Activated CD4-positive, alpha-beta T cell treated with anti-CD3 and anti-CD28 coated beads, Interleukin-2, Interleukin-6, amounts not matched to agents 100 ng/mL and 50 ng/mL, durations not matched to agents 16 hours and 8 hours (primary cell): Measurements from ENCODE around the gene CAMSAP1.
A peak's percentile ranks its signal among the peaks of the same experiment; 100 is the strongest.

Experiments used
- DNase-seq: peaks from one replicate; pipeline ENCODE4 v3.0.0-alpha.2; 2020

Gene CAMSAP1

GRCh38 chr9:135788576-135789300 lies 118.6 kb downstream of the CAMSAP1 start:
- no peak for DNase-seq

GRCh38 chr9:135787776-135788575 lies 119.4 kb downstream of the CAMSAP1 start:
- DNase-seq, result no peak

DNA sequence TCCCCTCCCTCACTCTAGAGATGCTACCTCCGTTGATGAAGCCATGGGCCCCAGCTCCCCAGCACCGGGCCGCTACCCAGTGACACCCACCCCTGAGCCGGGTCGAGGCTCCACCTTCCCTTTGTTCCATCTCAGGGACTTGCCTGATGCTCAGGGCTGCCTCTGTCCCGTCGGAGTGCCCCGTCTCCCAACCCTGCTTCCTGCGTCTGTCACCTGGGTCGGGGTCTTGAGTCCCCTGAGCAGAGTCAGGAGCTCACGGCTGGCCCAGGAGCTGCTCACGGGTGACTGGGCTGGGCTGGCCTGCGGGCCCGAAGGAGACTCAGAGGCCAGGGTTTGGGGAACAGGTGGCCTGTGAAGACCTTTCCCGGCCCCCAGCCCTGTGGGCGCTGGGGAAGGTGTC lies 120.0 kb downstream of the CAMSAP1 start:
- DNase-seq, result no peak

DNA sequence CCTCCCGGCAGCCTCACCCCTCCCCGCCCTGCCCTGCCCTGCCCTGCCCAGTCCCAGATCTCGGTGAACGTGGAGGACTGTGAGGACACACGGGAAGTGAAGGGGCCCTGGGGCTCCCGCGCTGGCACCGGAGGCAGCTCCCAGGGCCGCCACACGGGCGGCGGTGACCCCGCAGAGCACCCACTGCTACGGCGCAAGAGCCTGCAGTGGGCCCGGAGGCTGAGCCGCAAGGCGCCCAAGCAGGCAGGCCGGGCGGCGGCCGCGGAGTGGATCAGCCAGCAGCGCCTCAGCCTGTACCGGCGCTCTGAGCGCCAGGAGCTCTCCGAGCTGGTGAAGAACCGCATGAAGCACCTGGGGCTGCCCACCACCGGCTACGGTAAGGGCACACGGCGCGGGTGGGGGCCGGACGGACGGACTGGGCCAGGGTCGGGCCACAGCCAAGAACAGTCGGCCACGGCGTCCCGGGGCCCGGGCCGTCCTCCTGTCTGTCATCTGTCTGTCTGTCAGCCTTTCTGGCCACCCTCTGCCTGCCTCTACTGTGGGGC lies 121.1 kb downstream of the CAMSAP1 start:
- no peak for DNase-seq

DNA sequence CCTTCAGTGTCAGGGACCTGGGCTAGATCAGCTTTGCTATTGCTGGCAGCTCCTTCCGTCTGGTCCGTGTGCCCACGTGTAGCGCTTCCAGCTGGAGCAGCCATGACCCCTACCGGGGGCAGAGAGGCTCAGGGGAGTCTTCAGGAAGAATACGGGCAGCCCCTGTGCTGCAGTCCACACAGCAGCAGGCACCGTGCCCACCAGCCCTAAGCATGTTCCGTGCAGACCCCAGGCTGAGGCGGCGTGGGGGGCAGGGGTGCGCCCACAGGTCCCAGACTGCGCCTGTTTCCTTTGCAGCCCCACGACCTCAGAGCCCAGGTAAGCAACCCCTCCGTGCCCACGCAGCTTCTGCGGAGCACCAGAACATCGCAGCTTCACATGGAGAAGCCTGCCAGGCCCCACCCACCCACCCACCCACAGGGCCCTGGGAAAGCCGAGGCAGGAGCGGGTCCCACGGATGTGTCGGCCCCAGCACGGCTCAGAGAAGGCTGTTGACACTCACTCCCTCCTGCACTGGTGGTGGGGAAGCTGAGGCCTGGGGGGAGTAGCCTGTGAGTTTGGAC lies 122.3 kb downstream of the CAMSAP1 start:
- no peak for DNase-seq

DNA sequence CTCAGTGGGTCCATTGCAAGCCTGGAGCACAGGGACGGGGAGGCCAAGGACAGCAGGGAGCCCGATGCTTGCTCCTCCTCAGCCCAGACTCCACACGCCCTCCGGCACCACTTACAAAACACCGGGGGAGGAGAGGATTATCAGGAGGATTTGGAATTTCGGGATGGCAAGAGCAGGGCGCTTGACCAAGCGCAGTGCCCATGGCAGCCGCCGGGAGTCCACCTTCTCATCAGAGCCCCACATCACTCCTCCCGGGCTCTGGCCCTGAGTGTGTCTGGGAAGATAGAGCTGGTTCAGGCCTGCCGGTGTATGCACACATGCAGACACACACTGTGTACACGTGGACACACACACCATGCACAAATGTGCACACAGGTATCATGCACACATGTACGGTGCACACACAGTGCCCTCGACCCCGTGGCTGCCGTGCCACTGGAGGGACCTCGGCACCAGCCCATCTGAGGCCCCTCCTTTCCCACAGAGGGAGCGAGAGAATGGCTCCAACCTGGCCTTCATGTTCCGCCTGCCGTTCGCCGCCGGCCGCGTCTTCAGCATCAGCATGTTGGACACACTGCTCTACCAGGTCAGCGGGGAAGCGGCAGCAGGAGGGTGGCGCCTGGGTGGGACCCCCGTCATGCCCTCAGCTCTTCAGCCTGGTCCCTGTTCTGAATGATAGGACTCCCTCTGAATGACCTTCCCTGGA lies 123.7 kb downstream of the CAMSAP1 start:
- no peak for DNase-seq

DNA sequence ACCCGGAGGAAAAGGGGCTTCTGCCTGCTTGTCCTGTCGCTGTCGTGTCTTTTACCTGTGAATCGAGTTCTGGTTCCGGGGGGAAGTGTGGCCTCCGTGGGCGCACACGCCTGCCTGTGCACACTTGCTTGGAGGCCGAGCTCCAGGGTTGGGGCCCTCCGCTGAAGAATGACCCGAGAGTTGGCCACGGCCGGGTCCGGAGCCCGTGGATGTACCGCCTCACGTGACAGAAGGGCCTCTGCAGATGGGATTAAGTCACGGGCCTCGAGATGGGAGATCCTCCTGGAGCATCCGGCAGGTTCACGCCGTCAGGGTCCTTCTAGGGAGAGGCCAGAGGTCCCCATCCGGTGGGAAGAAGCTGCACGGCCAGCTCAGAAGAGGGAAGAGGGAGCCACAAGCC lies 124.4 kb downstream of the CAMSAP1 start:
- DNase-seq, result no peak

GRCh38 chr9:135780626-135781025 lies 126.7 kb downstream of the CAMSAP1 start:
- no peak for DNase-seq

GRCh38 chr9:135780086-135780485 lies 127.3 kb downstream of the CAMSAP1 start:
- no peak for DNase-seq

- DNase-seq, result no peak
Observed at GRCh38 chr9:135779571-135779970, 127.8 kb downstream of the CAMSAP1 start.

DNA sequence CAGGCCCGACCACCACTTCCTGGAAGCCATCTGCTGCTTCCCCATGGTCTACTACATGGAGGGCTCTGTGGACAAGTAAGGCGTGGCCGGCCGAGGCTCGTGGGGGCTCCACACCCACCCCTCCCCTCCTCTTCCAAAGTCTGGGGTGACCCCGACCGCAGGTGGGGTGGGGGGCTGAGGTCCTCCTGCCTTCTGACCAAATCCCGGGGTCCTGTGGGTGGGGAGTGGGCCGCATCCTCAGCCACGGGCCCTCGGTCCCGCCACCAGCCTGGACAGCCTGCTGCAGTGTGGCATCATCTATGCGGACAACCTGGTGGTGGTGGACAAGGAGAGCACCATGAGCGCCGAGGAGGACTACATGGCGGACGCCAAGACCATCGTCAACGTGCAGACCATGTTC lies 128.9 kb downstream of the CAMSAP1 start:
- DNase-seq, result no peak

- DNase-seq, result no peak
Observed at GRCh38 chr9:135777623-135778177, 129.6 kb downstream of the CAMSAP1 start.

DNA sequence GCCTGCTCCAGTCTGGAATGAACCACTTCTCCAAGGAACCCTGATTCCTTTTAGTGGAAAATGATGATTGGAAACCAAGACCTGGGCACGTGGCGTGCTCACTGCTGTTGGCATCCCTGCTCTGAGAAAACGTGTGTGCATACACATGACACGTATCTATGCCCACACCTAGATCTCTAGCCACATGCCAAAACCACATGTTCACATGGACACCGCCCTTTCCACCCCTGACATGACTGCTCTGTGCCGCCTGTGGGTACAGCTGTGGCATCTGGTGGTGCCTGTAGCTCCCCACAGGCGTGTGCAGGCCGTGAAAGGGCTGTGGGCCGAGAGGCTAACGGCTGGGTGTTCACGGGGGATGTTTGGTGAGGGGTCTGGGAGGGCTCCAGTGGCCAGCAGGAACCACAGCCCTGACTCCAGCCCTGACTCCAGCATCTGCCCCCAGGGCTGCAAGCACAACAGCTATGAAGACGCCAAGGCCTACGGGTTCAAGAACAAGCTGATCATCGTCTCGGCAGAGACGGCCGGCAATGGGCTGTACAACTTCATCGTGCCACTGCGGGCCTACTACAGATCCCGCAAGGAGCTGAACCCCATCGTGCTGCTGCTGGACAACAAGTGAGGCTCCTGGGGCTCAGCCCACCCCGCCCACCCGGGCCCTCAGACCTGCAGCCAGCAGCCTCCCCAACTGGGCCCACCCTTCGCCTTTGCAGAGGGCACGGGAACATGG lies 130.3 kb downstream of the CAMSAP1 start:
- DNase-seq, result no peak

DNA sequence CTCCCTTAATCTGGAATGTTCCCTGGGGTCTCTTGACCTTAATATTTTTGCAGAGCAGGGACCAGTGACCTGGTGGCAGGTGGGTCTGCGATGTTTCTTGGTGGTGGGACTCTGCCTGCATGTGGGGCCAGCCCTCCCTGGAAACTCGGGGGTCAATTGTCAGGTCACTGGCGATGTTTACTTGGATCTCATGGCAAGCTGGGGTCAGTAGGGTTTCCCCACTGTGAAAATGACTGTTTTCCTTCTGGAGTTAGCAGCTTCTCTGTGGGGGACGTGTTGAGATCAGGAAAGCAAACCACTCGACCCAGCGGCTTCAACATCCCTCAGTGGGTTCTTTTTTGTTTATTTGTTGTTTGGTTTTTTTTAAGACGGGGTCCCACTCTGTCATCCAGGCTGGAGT lies 131.4 kb downstream of the CAMSAP1 start:
- no peak for DNase-seq

- no peak for DNase-seq
Observed at GRCh38 chr9:135774794-135775525, 132.4 kb downstream of the CAMSAP1 start.

DNA sequence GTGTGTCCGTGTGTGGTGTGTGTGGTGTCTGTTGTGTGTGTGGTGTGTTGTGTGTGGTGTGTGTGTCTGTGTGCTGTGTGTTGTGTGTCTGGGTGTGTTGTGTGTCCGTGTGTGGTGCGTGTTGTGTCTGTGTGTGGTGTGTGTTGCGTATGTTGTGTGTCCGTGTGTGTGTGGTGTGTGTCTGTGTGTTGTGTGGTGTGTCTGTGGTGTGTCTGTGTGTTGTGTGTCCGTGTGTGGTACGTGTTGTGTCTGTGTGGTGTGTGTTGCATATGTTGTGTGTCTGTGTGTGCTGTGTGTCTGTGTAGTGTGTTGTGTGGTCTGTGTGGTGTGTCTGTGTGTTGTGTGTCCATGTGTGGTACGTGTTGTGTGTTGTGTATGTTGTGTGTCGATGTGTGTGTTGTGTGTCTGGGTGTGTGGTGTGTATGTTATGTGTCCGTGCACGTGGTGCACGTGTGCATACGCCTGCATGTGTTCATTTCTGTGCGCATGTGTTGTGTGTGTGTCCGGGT lies 133.1 kb downstream of the CAMSAP1 start:
- DNase-seq, result no peak

DNA sequence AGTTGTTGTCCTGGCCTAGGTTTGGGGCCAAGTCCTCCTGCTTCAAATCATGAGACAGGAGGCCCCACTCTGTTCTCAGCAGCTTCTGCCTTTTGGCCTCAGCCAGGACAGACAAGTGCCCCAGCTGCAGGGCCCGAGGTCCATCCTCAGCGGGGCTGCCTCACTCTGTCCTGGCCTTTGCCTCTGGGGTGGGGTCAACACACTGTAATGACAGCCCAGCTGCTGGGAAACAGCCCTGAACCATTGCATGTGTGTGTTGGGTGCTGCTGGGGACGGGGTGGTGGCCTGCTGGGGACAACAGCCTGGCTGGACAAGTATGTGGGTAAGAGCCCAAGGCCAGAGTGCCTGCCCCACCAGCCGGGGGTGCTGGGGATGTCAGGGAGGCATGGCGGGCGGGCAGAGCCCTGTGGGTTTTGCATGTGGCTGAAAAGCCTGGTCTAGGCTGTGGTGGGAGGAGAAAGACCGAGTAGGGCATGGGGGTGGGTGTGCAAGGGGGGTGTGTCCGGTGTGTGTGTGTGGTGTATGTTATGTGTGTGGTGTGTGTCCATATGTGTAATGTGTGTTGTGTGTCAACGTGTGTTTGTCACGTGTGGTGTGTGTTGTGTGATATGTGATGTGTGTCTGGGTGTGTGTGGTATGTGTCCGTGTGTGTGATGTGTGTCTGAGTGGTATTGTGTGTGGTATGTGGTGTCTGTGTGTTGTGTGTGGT lies 133.7 kb downstream of the CAMSAP1 start:
- DNase-seq, result no peak

GRCh38 chr9:135772702-135773493 lies 134.4 kb downstream of the CAMSAP1 start:
- DNase-seq, result no peak

DNA sequence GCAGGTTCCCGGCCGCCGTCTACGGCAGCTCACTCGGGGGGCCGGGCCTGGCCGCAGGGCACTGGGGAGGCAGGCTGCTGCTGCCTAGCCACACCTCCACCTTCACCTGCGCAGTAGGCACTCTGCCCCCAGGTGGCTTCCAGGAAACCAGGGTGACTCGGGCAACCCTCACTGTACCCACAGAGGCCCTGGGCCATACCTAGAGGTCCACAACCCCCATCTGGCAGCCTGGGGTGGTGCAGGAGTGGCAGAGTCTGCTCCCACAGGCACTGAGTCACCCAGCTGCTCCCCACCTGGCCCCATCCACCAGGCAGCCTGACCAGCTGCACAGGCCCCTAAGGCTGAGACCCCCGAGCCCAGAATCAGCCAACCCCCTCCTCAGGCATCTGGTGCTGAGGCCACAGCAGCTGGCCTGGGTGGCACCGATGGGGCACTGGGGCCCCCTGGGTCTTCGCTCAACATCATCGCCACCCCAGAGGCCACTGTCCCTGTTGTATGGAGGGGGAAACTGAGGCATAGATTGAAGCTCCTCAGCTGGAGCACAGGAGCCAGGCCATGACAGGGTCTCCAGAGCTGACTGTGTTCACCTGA lies 135.2 kb downstream of the CAMSAP1 start:
- DNase-seq, result peak; percentile 21
